Endodermal cell (in vitro differentiated cells): ENCODE measurements around the gene LRPAP1. TPM values are rescaled to one million over a fixed set of nuclear protein-coding genes. Genes with fewer than 3 reads are reported as not detected.

ENCODE experiments used
- DNase-seq: peaks from one replicate; pipeline ENCODE4 v3.0.0-alpha.2; 2017
- H3K27ac ChIP-seq: 2 replicates; pipeline ENCODE4 v1.5.1; 2013; ENCODE audit warnings: mild to moderate bottlenecking, low read depth, low read length, moderate library complexity
- H3K27me3 ChIP-seq: 2 replicates; pipeline ENCODE4 v1.6.1; 2013; ENCODE audit warnings: mild to moderate bottlenecking, low read length, moderate library complexity; ENCODE audit not compliant: insufficient read depth, control insufficient read depth, poor library complexity, severe bottlenecking
- H3K36me3 ChIP-seq: 2 replicates; pipeline ENCODE4 v1.7.0; 2013; ENCODE audit warnings: mild to moderate bottlenecking, low read length, moderate library complexity; ENCODE audit not compliant: control insufficient read depth, insufficient read depth
- H3K4me1 ChIP-seq: one replicate; pipeline ENCODE4 v1.7.0; 2013; ENCODE audit warnings: low read length; ENCODE audit not compliant: control insufficient read depth, insufficient read depth
- H3K4me3 ChIP-seq: 2 replicates; pipeline ENCODE4 v1.5.1; 2013; ENCODE audit warnings: mild to moderate bottlenecking, low read length, moderate library complexity
- H3K9ac ChIP-seq: 2 replicates; pipeline ENCODE4 v1.6.1; 2013; ENCODE audit warnings: mild to moderate bottlenecking, low read length, moderate library complexity; ENCODE audit not compliant: poor library complexity, severe bottlenecking; ENCODE audit errors: extremely low read depth
- H3K9me3 ChIP-seq: 2 replicates; pipeline ENCODE4 v1.6.1; 2013; ENCODE audit warnings: mild to moderate bottlenecking, low read length, moderate library complexity; ENCODE audit not compliant: control insufficient read depth
- H3K27ac Mint-ChIP-seq: 2 replicates; pipeline ENCODE4 v1.8.0; 2020; ENCODE audit warnings: mixed read lengths
- H3K27me3 Mint-ChIP-seq: 2 replicates; pipeline ENCODE4 v1.8.0; 2021; ENCODE audit warnings: mild to moderate bottlenecking, mixed read lengths; ENCODE audit not compliant: insufficient read depth
- H3K36me3 Mint-ChIP-seq: 2 replicates; pipeline ENCODE4 v1.8.0; 2020; ENCODE audit warnings: low read depth, mixed read lengths
- H3K4me1 Mint-ChIP-seq: 2 replicates; pipeline ENCODE4 v1.8.0; 2020; ENCODE audit warnings: mixed read lengths
- H3K4me3 Mint-ChIP-seq: 2 replicates; pipeline ENCODE4 v1.8.0; 2020; ENCODE audit warnings: mild to moderate bottlenecking, moderate library complexity, mixed read lengths
- H3K9me3 Mint-ChIP-seq: 2 replicates; pipeline ENCODE4 v1.8.0; 2020; ENCODE audit warnings: mild to moderate bottlenecking, mixed read lengths
- CTCF ChIP-seq: fragments of 200-600 bp; sonication (generic); conservative IDR thresholded peaks from 2 replicates; pipeline ENCODE4 v1.5.0; 2021; ENCODE audit warnings: antibody characterized with exemption, mild to moderate bottlenecking
- WGBS, 2 experiments: methylation state at CpG; one replicate each; pipeline versions ENCODE4 v1.1.5 to v1.1.7; 2013; ENCODE audit warnings: missing lambda C conversion rate in 2 of 2, mixed read lengths in 1 of 2; ENCODE audit not compliant: insufficient coverage in 1 of 2, insufficient read length in 1 of 2; 5-methylcytosine and 5-hydroxymethylcytosine counted together
- total RNA-seq, 2 donors: library from RNA; stranded (reverse); fragmentation: NEBNext Ultra II Directional in 1 of 2; extraction: Animal tissue kit (Norgen Biotek cat#: 25700) in 1 of 2; gene quantifications; 2 replicates in 1 of 2; 3 replicates in 1 of 2; pipeline ENCODE4 v1.2.1, GENCODE V29; 2021

LRPAP1 gene
- total RNA-seq, 2 donors from 2014 or later: 111 to 129 TPM

GRCh38 chr4:3523146-3523627 lies 9.0 kb downstream of the LRPAP1 start:
- Histone ChIP-seq H3K9ac (no peak overlapping the region), H3K27me3 (no peaks in the 10 kb centered on the region), H3K36me3 (peaks cover 39% of the 10 kb centered on the region), H3K27ac (no peak overlapping the region), H3K4me3 (no peak overlapping the region), H3K9me3 (no peaks in the 10 kb centered on the region), H3K4me1 (no peaks in the 10 kb centered on the region)
- H3K36me3 Mint-ChIP-seq: peaks cover 43% of the 10 kb centered on the region
- H3K9me3 Mint-ChIP-seq: no peaks in the 10 kb centered on the region
- 94 to 98% methylated on average over 9 to 10 of the region's 10 CpGs for WGBS, 2 experiments
- no peak for TF ChIP-seq CTCF
- no peaks in the 10 kb centered on the region for H3K27me3 Mint-ChIP-seq
- H3K4me3 Mint-ChIP-seq: no peak overlapping the region
- H3K4me1 Mint-ChIP-seq: peaks cover 16% of the 10 kb centered on the region
- peak; percentile 24 for DNase-seq
- no peak overlapping the region for H3K27ac Mint-ChIP-seq

- Histone ChIP-seq H3K27ac (no peak overlapping the region), H3K4me3 (no peak overlapping the region), H3K36me3 (peaks cover 37% of the 10 kb centered on the region), H3K9me3 (no peaks in the 10 kb centered on the region), H3K9ac (no peak overlapping the region), H3K27me3 (no peaks in the 10 kb centered on the region), H3K4me1 (no peaks in the 10 kb centered on the region)
- H3K4me1 Mint-ChIP-seq: peaks cover 11% of the 10 kb centered on the region
- no peaks in the 10 kb centered on the region for H3K9me3 Mint-ChIP-seq
- WGBS, 2 experiments: 93 to 94% methylated on average over 8 to 16 of the region's 19 CpGs
- no peaks in the 10 kb centered on the region for H3K27me3 Mint-ChIP-seq
- no peak overlapping the region for H3K4me3 Mint-ChIP-seq
- peaks cover 42% of the 10 kb centered on the region for H3K36me3 Mint-ChIP-seq
- no peak for TF ChIP-seq CTCF
- no peak for DNase-seq
- no peak overlapping the region for H3K27ac Mint-ChIP-seq
These were observed 9.6 kb downstream of the LRPAP1 start for GRCh38 chr4:3522651-3523050.

- WGBS, 2 experiments: 87 to 90% methylated on average over 2 to 15 of the region's 15 CpGs
- Histone ChIP-seq H3K27ac (no peak overlapping the region), H3K4me1 (no peaks in the 10 kb centered on the region), H3K9ac (no peak overlapping the region), H3K9me3 (no peaks in the 10 kb centered on the region), H3K36me3 (peaks cover 37% of the 10 kb centered on the region), H3K27me3 (no peaks in the 10 kb centered on the region), H3K4me3 (no peak overlapping the region)
- H3K36me3 Mint-ChIP-seq: peaks cover 45% of the 10 kb centered on the region
- peak; percentile 21 for DNase-seq
- H3K9me3 Mint-ChIP-seq: no peaks in the 10 kb centered on the region
- no peak overlapping the region for H3K27ac Mint-ChIP-seq
- no peak overlapping the region for H3K4me3 Mint-ChIP-seq
- peaks cover 7% of the 10 kb centered on the region for H3K4me1 Mint-ChIP-seq
- H3K27me3 Mint-ChIP-seq: no peaks in the 10 kb centered on the region
- no peak for TF ChIP-seq CTCF
These were observed 9.9 kb downstream of the LRPAP1 start for GRCh38 chr4:3522326-3522640.
